GM12892 (cell line): Measurements from ENCODE around the gene TBCD.

ENCODE experiments used
- POLR2A ChIP-seq: IDR thresholded peaks from 2 replicates; pipeline ENCODE4 v1.6.1; 2011; ENCODE audit warnings: low read depth, low read length, control low read depth
- POLR2AphosphoS5 ChIP-seq: IDR thresholded peaks from 2 replicates; pipeline ENCODE4 v1.6.1; 2011; ENCODE audit warnings: low read depth, low read length, control low read depth
- TAF1 ChIP-seq: IDR thresholded peaks from 2 replicates; pipeline ENCODE4 v1.6.1; 2011; ENCODE audit warnings: low read depth, mild to moderate bottlenecking, control low read depth, low read length, borderline replicate concordance

DNA sequence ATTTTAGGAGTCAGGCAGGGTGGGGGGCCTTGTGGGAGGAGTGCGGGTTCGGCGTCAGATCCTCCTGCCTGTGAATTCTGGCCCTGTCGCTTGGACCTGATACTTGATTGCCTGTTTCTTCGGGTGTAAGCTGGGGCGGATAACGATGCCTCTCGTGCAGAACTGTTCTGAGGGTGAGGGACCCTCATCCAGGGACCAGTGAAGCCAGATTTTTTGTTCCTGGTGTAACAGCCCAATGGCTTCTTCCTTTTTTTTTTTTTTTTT lies 1.3 kb downstream of the TBCD start:
- TF ChIP-seq TAF1 (no peak), POLR2A (no peak), POLR2AphosphoS5 (no peak)
